SK-N-SH (cell line): ENCODE measurements around the gene RAB18. TPM values are rescaled to one million over a fixed set of nuclear protein-coding genes. Genes with fewer than 3 reads are reported as not detected.

Source experiments
- CTCF ChIA-PET: fragments of 300-600, 350-600 bp; formaldehyde crosslinking; extraction: SDS; loops from one replicate; lab custom pipeline; 2021; lab: Yijun Ruan, JAX
- POLR2A ChIA-PET: fragments of 350-600 bp; sonication (Branson Sonifier 250); formaldehyde crosslinking; extraction: SDS; loops from one replicate; lab custom pipeline; 2020; ENCODE audit warnings: antibody characterized with exemption, inconsistent platforms; lab: Yijun Ruan, JAX
- DNase-seq: peaks from one replicate; pipeline ENCODE4 v3.0.0; 2012
- H2AFZ ChIP-seq: fragments of 200-600 bp; sonication (generic); 2 replicates; pipeline ENCODE4 v1.8.1; 2016; ENCODE audit warnings: antibody characterized with exemption, mild to moderate bottlenecking, low read depth
- H3F3A ChIP-seq: fragments of 200-600 bp; sonication (generic); replicated peaks from 2 replicates; pipeline ENCODE3; 2016; ENCODE audit warnings: antibody characterized with exemption, mild to moderate bottlenecking; ENCODE audit not compliant: insufficient read depth
- H3K27ac ChIP-seq, 2 experiments: fragments of 200-500 bp in 1 of 2; fragments of 200-600 bp in 1 of 2; sonication (Bioruptor generic) in 1 of 2; sonication (generic), shearing (Covaris generic) in 1 of 2; 2 replicates each; pipeline versions ENCODE4 v1.5.1 to v1.6.1; 2014 to 2016; ENCODE audit warnings: low read depth in 2 of 2, inconsistent platforms in 1 of 2, low read length in 1 of 2, mild to moderate bottlenecking in 1 of 2, mixed read lengths in 1 of 2
- H3K27me3 ChIP-seq: fragments of 200-600 bp; sonication (generic), shearing (Covaris generic); 2 replicates; pipeline ENCODE4 v1.6.1; 2016; ENCODE audit warnings: mixed run types; ENCODE audit not compliant: insufficient read depth
- H3K36me3 ChIP-seq, 2 experiments: fragments of 200-500 bp in 1 of 2; fragments of 200-600 bp in 1 of 2; sonication (Bioruptor generic) in 1 of 2; sonication (generic) in 1 of 2; replicated peaks in 1 of 2; 2 replicates each; pipeline versions ENCODE3 to v1.5.1; 2014 to 2016; ENCODE audit warnings: low read length in 1 of 2, mild to moderate bottlenecking in 1 of 2; ENCODE audit not compliant: insufficient read depth in 2 of 2, control insufficient read depth in 1 of 2
- H3K4me1 ChIP-seq, 2 experiments: fragments of 200-500 bp in 1 of 2; fragments of 200-600 bp in 1 of 2; sonication (Bioruptor generic) in 1 of 2; sonication (generic), shearing (Covaris generic) in 1 of 2; 2 replicates each; pipeline versions ENCODE4 v1.5.1 to v1.6.1; 2014 to 2016; ENCODE audit warnings: low read depth in 1 of 2, low read length in 1 of 2, mixed run types in 1 of 2; ENCODE audit not compliant: insufficient read depth in 2 of 2, control insufficient read depth in 1 of 2
- H3K4me2 ChIP-seq: fragments of 200-600 bp; sonication (generic), shearing (Covaris generic); 2 replicates; pipeline ENCODE4 v1.6.1; 2017; ENCODE audit warnings: mixed run types
- H3K4me3 ChIP-seq, 2 experiments: fragments of 200-500 bp in 1 of 2; fragments of 200-600 bp in 1 of 2; sonication (Bioruptor generic) in 1 of 2; sonication (generic), shearing (Covaris generic) in 1 of 2; 2 replicates each; pipeline versions ENCODE4 v1.5.1 to v1.8.1; 2014 to 2016; ENCODE audit warnings: low read depth in 2 of 2, inconsistent platforms in 1 of 2, low read length in 1 of 2, mild to moderate bottlenecking in 1 of 2, mixed read lengths in 1 of 2, moderate library complexity in 1 of 2
- H3K79me2 ChIP-seq: fragments of 200-600 bp; sonication (generic); 2 replicates; pipeline ENCODE4 v1.8.1; 2017; ENCODE audit warnings: mild to moderate bottlenecking; ENCODE audit not compliant: insufficient read depth
- H3K9ac ChIP-seq: fragments of 200-600 bp; sonication (generic); 2 replicates; pipeline ENCODE4 v1.6.1; 2017; ENCODE audit warnings: mixed run types
- H3K9me2 ChIP-seq: fragments of 200-600 bp; sonication (generic); 2 replicates; pipeline ENCODE4 v1.6.1; 2017; ENCODE audit warnings: mixed run types
- H3K9me3 ChIP-seq: fragments of 200-600 bp; sonication (generic); 2 replicates; pipeline ENCODE4 v1.6.1; 2017; ENCODE audit warnings: mixed run types, mild to moderate bottlenecking, moderate library complexity
- H4K20me1 ChIP-seq: fragments of 200-600 bp; sonication (generic); 2 replicates; pipeline ENCODE4 v1.6.1; 2017; ENCODE audit warnings: mild to moderate bottlenecking, mixed run types; ENCODE audit not compliant: insufficient read depth
- CHD2 ChIP-seq: fragments of 150-350 bp; IDR thresholded peaks from 2 replicates; pipeline ENCODE4 v1.6.1; 2018; ENCODE audit warnings: low read length; ENCODE audit not compliant: partially characterized antibody
- CTCF ChIP-seq: fragments of 200-600 bp; sonication (generic); IDR thresholded peaks from 2 replicates; pipeline ENCODE4 v1.6.1; 2017; ENCODE audit warnings: antibody characterized with exemption, mild to moderate bottlenecking, moderate library complexity
- FOXJ3 ChIP-seq: sonication (generic); formaldehyde crosslinking; IDR thresholded peaks from 2 replicates; pipeline ENCODE4 v1.5.1; 2020; ENCODE audit warnings: mild to moderate bottlenecking, missing genetic modification reagents
- GABPA ChIP-seq: IDR thresholded peaks from 2 replicates; pipeline ENCODE4 v1.4.0; 2012; ENCODE audit warnings: low read depth, mild to moderate bottlenecking
- IRF3 ChIP-seq: fragments of 150-350 bp; IDR thresholded peaks from 2 replicates; pipeline ENCODE4 v1.6.1; 2016; ENCODE audit warnings: mild to moderate bottlenecking, low read depth, low read length
- MXI1 ChIP-seq: IDR thresholded peaks from 2 replicates; pipeline ENCODE4 v1.6.1; 2012; ENCODE audit warnings: mild to moderate bottlenecking, low read depth, low read length, improper control_type of control experiment
- NRF1 ChIP-seq: IDR thresholded peaks from 2 replicates; pipeline ENCODE4 v1.6.1; 2012; ENCODE audit warnings: low read depth, mild to moderate bottlenecking, low read length
- POLR2AphosphoS5 ChIP-seq: IDR thresholded peaks from 2 replicates; pipeline ENCODE4 v1.6.1; 2012; ENCODE audit warnings: low read depth, low read length
- RAD21 ChIP-seq: IDR thresholded peaks from 2 replicates; pipeline ENCODE4 v1.6.1; 2012; ENCODE audit warnings: mild to moderate bottlenecking, low read length
- RXRA ChIP-seq: IDR thresholded peaks from 2 replicates; pipeline ENCODE4 v1.4.0; 2012; ENCODE audit warnings: low read depth, mild to moderate bottlenecking, borderline replicate concordance
- SIN3A ChIP-seq: IDR thresholded peaks from 2 replicates; pipeline ENCODE4 v1.6.1; 2012; ENCODE audit warnings: low read depth, mild to moderate bottlenecking, low read length, moderate library complexity, borderline replicate concordance
- SMC3 ChIP-seq: IDR thresholded peaks from 2 replicates; pipeline ENCODE4 v1.6.1; 2012; ENCODE audit warnings: low read depth, low read length, improper control_type of control experiment
- TAF1 ChIP-seq: IDR thresholded peaks from 2 replicates; pipeline ENCODE4 v1.6.1; 2012; ENCODE audit warnings: low read depth, mild to moderate bottlenecking, low read length, moderate library complexity, borderline replicate concordance
- TEAD4 ChIP-seq: IDR thresholded peaks from 2 replicates; pipeline ENCODE4 v1.4.0; 2012; ENCODE audit warnings: mild to moderate bottlenecking, borderline replicate concordance; ENCODE audit not compliant: insufficient read depth
- USF1 ChIP-seq: IDR thresholded peaks from 2 replicates; pipeline ENCODE4 v1.4.0; 2012; ENCODE audit warnings: low read depth, borderline replicate concordance
- whole genome bisulfite sequencing: methylation state at CpG from one replicate; pipeline ENCODE4 v1.1.6; 2017; ENCODE audit warnings: low lambda C conversion rate; 5-methylcytosine and 5-hydroxymethylcytosine counted together
- polyA plus RNA-seq, 3 experiments: library from polyadenylated mRNA; depleted of rRNA; stranded (reverse); fragments of >200 nt; gene quantifications; 2 replicates each; pipeline ENCODE4 v1.2.3, GENCODE V29; 2012
- TF ChIP-seq, protein P1 (sequence below): IDR thresholded peaks from 2 replicates; pipeline ENCODE4; 2012

Gene RAB18
- polyA plus RNA-seq, 1 of the 3 experiments (the other 2 are of a cell fraction), result 10.2 TPM

- H3K9ac ChIP-seq, result no peak overlapping the region
- no peak for TF ChIP-seq TEAD4
- no peak for TF ChIP-seq GABPA
- no peak for TF ChIP-seq RXRA
- TF ChIP-seq CHD2, result no peak
- TF ChIP-seq FOXJ3 (CRISPR knock-in tag), result no peak
- TF ChIP-seq MXI1, result no peak
- TF ChIP-seq, all 33 proteins: peak for 0
- Histone ChIP-seq H3K4me3 (no peak overlapping the region), H3F3A (no peaks in the 10 kb centered on the region), H3K79me2 (no peaks in the 10 kb centered on the region), H3K27ac (no peak overlapping the region), H2AFZ (no peak overlapping the region), H3K36me3 (no peaks in the 10 kb centered on the region), H3K4me1 (no peaks in the 10 kb centered on the region), H3K4me2 (no peak overlapping the region), H3K27me3 (no peaks in the 10 kb centered on the region; the same call in 1 of the 2 replicates), H4K20me1 (no peaks in the 10 kb centered on the region), H3K9me3 (no peaks in the 10 kb centered on the region), H3K9me2 (no peaks in the 10 kb centered on the region)
- 15% methylated on average over 3 of the region's 3 CpGs for WGBS
- DNase-seq, result no peak
- ChIA-PET POLR2A (no interaction called here), CTCF (interaction anchor here (1.5 kb wide), 1 partner anchor 11 kb away, joined by 4 read pairs; no protein-coding TSS in a partner anchor)
Measured at GRCh38 chr10:27457261-27457945, 46.7 kb upstream of the RAB18 start.

GRCh38 chr10:27457966-27458365 lies 46.1 kb upstream of the RAB18 start:
- Histone ChIP-seq H2AFZ (no peak overlapping the region), H3K79me2 (no peaks in the 10 kb centered on the region), H3K9ac (no peak overlapping the region), H3F3A (no peaks in the 10 kb centered on the region), H3K9me2 (no peaks in the 10 kb centered on the region), H3K4me2 (no peak overlapping the region), H3K4me3 (no peak overlapping the region), H3K36me3 (no peaks in the 10 kb centered on the region), H3K27ac (no peak overlapping the region)
- POLR2A ChIA-PET, result no interaction called here
- CTCF ChIA-PET, result no interaction called here
- DNase-seq, result no peak
- TF ChIP-seq SMC3 (no peak), CHD2 (no peak)
- TF ChIP-seq, protein P1, sequence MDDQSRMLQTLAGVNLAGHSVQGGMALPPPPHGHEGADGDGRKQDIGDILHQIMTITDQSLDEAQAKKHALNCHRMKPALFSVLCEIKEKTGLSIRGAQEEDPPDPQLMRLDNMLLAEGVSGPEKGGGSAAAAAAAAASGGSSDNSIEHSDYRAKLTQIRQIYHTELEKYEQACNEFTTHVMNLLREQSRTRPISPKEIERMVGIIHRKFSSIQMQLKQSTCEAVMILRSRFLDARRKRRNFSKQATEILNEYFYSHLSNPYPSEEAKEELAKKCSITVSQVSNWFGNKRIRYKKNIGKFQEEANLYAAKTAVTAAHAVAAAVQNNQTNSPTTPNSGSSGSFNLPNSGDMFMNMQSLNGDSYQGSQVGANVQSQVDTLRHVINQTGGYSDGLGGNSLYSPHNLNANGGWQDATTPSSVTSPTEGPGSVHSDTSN, result no peak
- TF ChIP-seq, all 33 proteins: peak for 0
- H4K20me1 ChIP-seq, result no peaks in the 10 kb centered on the region
- 1% methylated on average over 2 of the region's 2 CpGs for WGBS
- H3K9me3 ChIP-seq, result no peaks in the 10 kb centered on the region
- H3K4me1 ChIP-seq, result no peaks in the 10 kb centered on the region
- H3K27me3 ChIP-seq, result no peaks in the 10 kb centered on the region; the same call in 1 of the 2 replicates

GRCh38 chr10:27461312-27461711 lies 42.8 kb upstream of the RAB18 start:
- CTCF ChIA-PET, result interaction anchor here (0.7 kb wide), 1 partner anchor 25 kb away, joined by 3 read pairs; no protein-coding TSS in a partner anchor
- Histone ChIP-seq H4K20me1 (no peaks in the 10 kb centered on the region), H3K36me3 (no peaks in the 10 kb centered on the region), H3F3A (no peaks in the 10 kb centered on the region), H3K27me3 (peaks cover 10% of the 10 kb centered on the region; the same call in 1 of the 2 replicates), H3K9ac (no peak overlapping the region), H3K9me2 (no peaks in the 10 kb centered on the region), H3K4me1 (no peaks in the 10 kb centered on the region), H3K79me2 (no peaks in the 10 kb centered on the region), H3K9me3 (no peaks in the 10 kb centered on the region), H2AFZ (no peak overlapping the region), H3K4me3 (no peak overlapping the region), H3K27ac (no peak overlapping the region), H3K4me2 (no peak overlapping the region)
- 5% methylated on average over 1 of the region's 1 CpG for WGBS
- POLR2A ChIA-PET, result no interaction called here
- DNase-seq, result no peak
- no peak for TF ChIP-seq RAD21
- no peak for TF ChIP-seq CTCF
- no peak for TF ChIP-seq POLR2AphosphoS5
- TF ChIP-seq SIN3A, result no peak
- TF ChIP-seq IRF3, result no peak
- TF ChIP-seq TAF1, result no peak
- no peak for TF ChIP-seq RXRA
- TF ChIP-seq USF1, result no peak
- TF ChIP-seq NRF1, result no peak
- TF ChIP-seq FOXJ3 (CRISPR knock-in tag), result no peak
